Right lung (tissue), 5 donors: ENCODE results near the gene WDR70. TPM values are rescaled to one million over a fixed set of nuclear protein-coding genes. Genes with fewer than 3 reads are reported as not detected.
"Not testable (repeated sequence)": the region's sequence is repeated elsewhere in the genome, so short reads cannot be mapped to it uniquely, and the experiment has no call there.

Experiments
- DNase-seq, 2 donors: peaks; one replicate each; pipeline ENCODE4 v3.0.0-alpha.2; 2013
- polyA plus RNA-seq, 5 donors: library from polyadenylated mRNA; unstranded; fragments of 120-200 nt; gene quantifications; one replicate each; pipeline versions ENCODE4 v1.2.1 to v1.2.3, GENCODE V29; 2013; ENCODE audit warnings: inconsistent platforms in 1 of 5, low replicate concordance in 1 of 5; ENCODE audit not compliant: insufficient read length in 5 of 5, insufficient read depth in 1 of 5

WDR70 gene
- polyA plus RNA-seq, 5 donors: 44.6 to 64.4 (median 52.2) TPM

- DNase-seq: no peak
These were observed 69.8 kb downstream of the WDR70 start for GRCh38 chr5:37448941-37449340.

- DNase-seq: not testable (repeated sequence)
These were observed 72.9 kb downstream of the WDR70 start for GRCh38 chr5:37451991-37452390.

GRCh38 chr5:37453252-37453651, 74.1 kb downstream of the WDR70 start:
- not testable (repeated sequence) for DNase-seq

GRCh38 chr5:37454402-37455055, 75.4 kb downstream of the WDR70 start:
- DNase-seq: not testable (repeated sequence)

- DNase-seq: not testable (repeated sequence)
These were observed 84.3 kb downstream of the WDR70 start for GRCh38 chr5:37463191-37464051.

- DNase-seq: not testable (repeated sequence)
These were observed 85.5 kb downstream of the WDR70 start for GRCh38 chr5:37464581-37464980.

- DNase-seq: not testable (repeated sequence)
These were observed 90.3 kb downstream of the WDR70 start for GRCh38 chr5:37469383-37469782.

GRCh38 chr5:37471666-37472197, 92.6 kb downstream of the WDR70 start:
- no peak for DNase-seq

- no peak for DNase-seq
These were observed 98.3 kb downstream of the WDR70 start for GRCh38 chr5:37477426-37477825.

GRCh38 chr5:37478121-37478894, 99.2 kb downstream of the WDR70 start:
- no peak for DNase-seq

- not testable (repeated sequence) for DNase-seq
These were observed 102.3 kb downstream of the WDR70 start for GRCh38 chr5:37481395-37481794.

- no peak for DNase-seq
These were observed 111.1 kb downstream of the WDR70 start for GRCh38 chr5:37490120-37490810.

- no peak for DNase-seq
These were observed 111.8 kb downstream of the WDR70 start for GRCh38 chr5:37490931-37491330.

- no peak for DNase-seq
These were observed 113.8 kb downstream of the WDR70 start for GRCh38 chr5:37492778-37493555.

- DNase-seq: no peak
These were observed 115.6 kb downstream of the WDR70 start for GRCh38 chr5:37494756-37495155.

GRCh38 chr5:37495210-37495609, 116.1 kb downstream of the WDR70 start:
- DNase-seq: no peak

GRCh38 chr5:37495668-37496347, 116.7 kb downstream of the WDR70 start:
- DNase-seq: no peak

- no peak for DNase-seq
These were observed 117.9 kb downstream of the WDR70 start for GRCh38 chr5:37496902-37497445.

- no peak for DNase-seq
These were observed 122.0 kb downstream of the WDR70 start for GRCh38 chr5:37501152-37501551.

GRCh38 chr5:37506241-37506640, 127.1 kb downstream of the WDR70 start:
- no peak for DNase-seq
